NCI-H2107 treated with DMSO at 0.1 percent for 48 hours (cell line): ENCODE data around the gene DNAH10.

Experiments
- DNase-seq: peaks from one replicate; lab custom pipeline; 2025; ENCODE audit not compliant: unreplicated experiment; lab: John Stamatoyannopoulos, UW

DNAH10 gene

GRCh38 chr12:123843912-123844748, 82.0 kb downstream of the DNAH10 start:
- DNase-seq = no peak

- no peak for DNase-seq
Measured at GRCh38 chr12:123845881-123846280, 83.8 kb downstream of the DNAH10 start.

GRCh38 chr12:123846340-123846739, 84.2 kb downstream of the DNAH10 start:
- DNase-seq = no peak

- DNase-seq = no peak
Measured at GRCh38 chr12:123847019-123847418, 84.9 kb downstream of the DNAH10 start.

GRCh38 chr12:123847876-123848275, 85.8 kb downstream of the DNAH10 start:
- no peak for DNase-seq

- DNase-seq = no peak
Measured at GRCh38 chr12:123849517-123849916, 87.4 kb downstream of the DNAH10 start.

- no peak for DNase-seq
Measured at GRCh38 chr12:123850246-123851134, 88.4 kb downstream of the DNAH10 start.

- DNase-seq = no peak
Measured at GRCh38 chr12:123853396-123854070, 91.4 kb downstream of the DNAH10 start.

- no peak for DNase-seq
Measured at GRCh38 chr12:123854232-123854631, 92.1 kb downstream of the DNAH10 start.

- DNase-seq = no peak
Measured at GRCh38 chr12:123854918-123855317, 92.8 kb downstream of the DNAH10 start.

- DNase-seq = no peak
Measured at GRCh38 chr12:123856681-123857080, 94.6 kb downstream of the DNAH10 start.

- no peak for DNase-seq
Measured at GRCh38 chr12:123858176-123858575, 96.1 kb downstream of the DNAH10 start.

GRCh38 chr12:123859035-123859434, 96.9 kb downstream of the DNAH10 start:
- DNase-seq = no peak

GRCh38 chr12:123860377-123860776, 98.3 kb downstream of the DNAH10 start:
- no peak for DNase-seq

- no peak for DNase-seq
Measured at GRCh38 chr12:123861392-123861791, 99.3 kb downstream of the DNAH10 start.

- no peak for DNase-seq
Measured at GRCh38 chr12:123867141-123867540, 105.0 kb downstream of the DNAH10 start.

GRCh38 chr12:123868791-123869190, 106.7 kb downstream of the DNAH10 start:
- no peak for DNase-seq

GRCh38 chr12:123873793-123874192, 111.7 kb downstream of the DNAH10 start:
- DNase-seq = no peak

- DNase-seq = no peak
Measured at GRCh38 chr12:123877968-123878367, 115.9 kb downstream of the DNAH10 start.

GRCh38 chr12:123879101-123879500, 117.0 kb downstream of the DNAH10 start:
- no peak for DNase-seq

GRCh38 chr12:123879691-123880090, 117.6 kb downstream of the DNAH10 start:
- no peak for DNase-seq
